Measurements from ENCODE around the gene GZMM. TPM values are rescaled to one million over a fixed set of nuclear protein-coding genes. Genes with fewer than 3 reads are reported as not detected.
A peak's percentile ranks its signal among the peaks of the same experiment; 100 is the strongest.

Gene GZMM
- total and polyA plus RNA-seq, 2 of the 13 experiments (the other 11 are each of a cell fraction or from before 2014, with no cell fraction given), result 0.07 TPM; not detected in 1

- TF ChIP-seq ZFP91 (CRISPR knock-in tag; IDR thresholded peaks at IDR 0.05; ENCODE audit: borderline replicate concordance) (peak; percentile 19; the same call in 1 of the 2 replicates), MYC (CRISPR knock-in tag; IDR thresholded peaks at IDR 0.05; ENCODE audit: borderline replicate concordance) (0 out of 2 replicates have a peak, but pooled peaks have one; percentile 26), MYNN (CRISPR knock-in tag; IDR thresholded peaks at IDR 0.05; ENCODE audit: low read depth) (no peak), ZNF274 (CRISPR knock-in tag; IDR thresholded peaks at IDR 0.05) (0 out of 2 replicates have a peak, but pooled peaks have one; percentile 2), MYPOP (CRISPR knock-in tag; IDR thresholded peaks at IDR 0.05) (peak; percentile 22; the same call in 1 of the 2 replicates), ZNF558 (CRISPR knock-in tag; IDR thresholded peaks at IDR 0.05; ENCODE audit: borderline replicate concordance) (peak; percentile 7; the same call in 1 of the 2 replicates), ZNF296 (CRISPR knock-in tag; conservative IDR thresholded peaks at IDR 0.05) (0 out of 2 replicates have a peak, but pooled peaks have one; percentile 32), ZNF782 (CRISPR knock-in tag; IDR thresholded peaks at IDR 0.05; ENCODE audit: borderline replicate concordance) (0 out of 2 replicates have a peak, but pooled peaks have one; percentile 28), ZNF687 (CRISPR knock-in tag; IDR thresholded peaks at IDR 0.05) (peak; percentile 53), PPARG (CRISPR knock-in tag; conservative IDR thresholded peaks at IDR 0.05) (no peak), IRF9 (CRISPR knock-in tag; IDR thresholded peaks at IDR 0.05; ENCODE audit: borderline replicate concordance) (0 out of 2 replicates have a peak, but pooled peaks have one; percentile 3), ZNF841 (CRISPR knock-in tag; IDR thresholded peaks at IDR 0.05; ENCODE audit: borderline replicate concordance) (no peak)
Measured at GRCh38 chr19:572743-573518, 29.1 kb downstream of the GZMM start (continued).

Measured in HepG2 (cell line).